Neural cell (in vitro differentiated cells): ENCODE data around the gene BCL2L15.

Source experiments
- EZH2 ChIP-seq: fragments of 200-600, 300-800 bp; shearing (Covaris generic), sonication (generic); IDR thresholded peaks from 2 replicates; pipeline ENCODE4 v1.6.1; 2014; ENCODE audit warnings: antibody characterized with exemption, low read length, borderline replicate concordance, mild to moderate bottlenecking; ENCODE audit not compliant: insufficient read depth, poor library complexity, severe bottlenecking
- POLR2AphosphoS5 ChIP-seq: IDR thresholded peaks from 2 replicates; pipeline ENCODE4 v1.6.1; 2012
- RAD21 ChIP-seq: fragments of 450-650 bp; conservative IDR thresholded peaks from 2 replicates; pipeline ENCODE4 v1.6.1; 2014; ENCODE audit warnings: antibody characterized with exemption, mild to moderate bottlenecking, moderate library complexity
- SMC3 ChIP-seq: fragments of 450-650 bp; conservative IDR thresholded peaks from 2 replicates; pipeline ENCODE4 v1.6.1; 2014; ENCODE audit warnings: antibody characterized with exemption, mild to moderate bottlenecking, moderate library complexity; ENCODE audit not compliant: poor library complexity
- TAF1 ChIP-seq: IDR thresholded peaks from 2 replicates; pipeline ENCODE4 v1.6.1; 2012; ENCODE audit warnings: low read depth
- TF ChIP-seq, protein P1 (sequence below): fragments of 450-650 bp; IDR thresholded peaks from 2 replicates; pipeline ENCODE4 v1.5.1; 2014; ENCODE audit warnings: antibody characterized with exemption, mild to moderate bottlenecking, moderate library complexity; ENCODE audit not compliant: poor library complexity, severe bottlenecking

DNA sequence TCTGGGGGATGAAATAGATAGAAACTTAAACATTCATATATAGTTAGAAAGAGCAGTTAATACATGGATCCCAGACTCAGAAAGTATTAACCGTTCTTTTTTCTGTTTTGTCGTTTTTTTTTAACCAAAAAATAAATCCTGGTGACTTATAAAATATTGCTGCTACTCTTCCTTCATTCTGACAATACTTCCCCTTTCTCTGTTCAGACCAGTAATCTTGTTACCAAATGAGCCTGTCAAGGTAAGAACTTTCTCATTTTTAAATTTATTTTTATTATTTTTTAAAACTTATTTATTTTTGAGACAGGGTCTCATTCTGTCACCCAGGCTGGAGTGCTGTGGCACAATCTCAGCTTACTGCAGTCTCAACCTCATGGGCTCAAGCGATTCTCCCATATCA is 29.6 kb downstream of the BCL2L15 start:
- TF ChIP-seq, protein P1, sequence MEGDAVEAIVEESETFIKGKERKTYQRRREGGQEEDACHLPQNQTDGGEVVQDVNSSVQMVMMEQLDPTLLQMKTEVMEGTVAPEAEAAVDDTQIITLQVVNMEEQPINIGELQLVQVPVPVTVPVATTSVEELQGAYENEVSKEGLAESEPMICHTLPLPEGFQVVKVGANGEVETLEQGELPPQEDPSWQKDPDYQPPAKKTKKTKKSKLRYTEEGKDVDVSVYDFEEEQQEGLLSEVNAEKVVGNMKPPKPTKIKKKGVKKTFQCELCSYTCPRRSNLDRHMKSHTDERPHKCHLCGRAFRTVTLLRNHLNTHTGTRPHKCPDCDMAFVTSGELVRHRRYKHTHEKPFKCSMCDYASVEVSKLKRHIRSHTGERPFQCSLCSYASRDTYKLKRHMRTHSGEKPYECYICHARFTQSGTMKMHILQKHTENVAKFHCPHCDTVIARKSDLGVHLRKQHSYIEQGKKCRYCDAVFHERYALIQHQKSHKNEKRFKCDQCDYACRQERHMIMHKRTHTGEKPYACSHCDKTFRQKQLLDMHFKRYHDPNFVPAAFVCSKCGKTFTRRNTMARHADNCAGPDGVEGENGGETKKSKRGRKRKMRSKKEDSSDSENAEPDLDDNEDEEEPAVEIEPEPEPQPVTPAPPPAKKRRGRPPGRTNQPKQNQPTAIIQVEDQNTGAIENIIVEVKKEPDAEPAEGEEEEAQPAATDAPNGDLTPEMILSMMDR, result no peak
- TF ChIP-seq TAF1 (no peak), POLR2AphosphoS5 (no peak), EZH2 (no peak), SMC3 (no peak), RAD21 (no peak)
